GM19468 (cell line): ENCODE results near the gene TM9SF1.
A peak's percentile ranks its signal among the peaks of the same experiment; 100 is the strongest.

Source experiments
- ATAC-seq: cut with Tn5 transposase; IDR thresholded peaks from one replicate; pipeline ENCODE4 v1.9.1; 2021; ENCODE audit warnings: mild to moderate bottlenecking, moderate library complexity, moderate number of reproducible peaks; ENCODE audit not compliant: unreplicated experiment; ENCODE audit errors: extremely low read depth

Gene TM9SF1

DNA sequence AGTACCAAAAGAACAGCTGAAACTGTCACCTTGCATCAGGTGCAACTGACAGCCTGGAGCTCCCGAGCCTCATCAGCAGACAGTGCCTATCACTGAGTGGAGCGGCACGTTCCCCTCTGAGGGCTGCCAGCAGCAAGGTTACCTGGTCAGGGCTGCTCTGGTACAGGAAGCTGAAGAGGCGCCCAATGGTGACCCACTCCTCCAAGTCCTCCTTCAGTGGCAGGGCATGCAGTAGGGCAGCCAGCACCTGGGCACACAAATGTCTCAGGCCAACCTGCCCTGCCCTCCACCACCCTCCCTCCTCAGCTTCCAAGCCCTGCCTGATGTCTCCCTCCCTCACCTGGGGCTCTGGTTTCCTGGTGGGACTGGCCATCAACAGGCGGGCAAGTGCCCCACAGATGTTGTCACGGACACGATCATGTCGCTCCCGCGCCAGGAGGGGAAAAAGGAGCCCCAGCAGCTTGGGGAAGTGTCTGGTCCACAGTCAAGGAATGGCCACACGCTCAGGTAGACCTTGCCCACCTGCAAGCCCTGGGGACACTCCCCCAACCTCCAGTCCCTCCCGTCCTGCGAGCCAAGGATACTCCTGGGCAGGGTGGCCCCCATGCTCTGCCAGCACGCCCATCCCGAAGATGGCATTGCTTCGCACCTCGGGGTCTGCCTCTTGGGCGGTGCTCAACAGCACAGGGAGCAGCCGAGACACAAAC is 13.7 kb downstream of the TM9SF1 start:
- ATAC-seq, result no peak

DNA sequence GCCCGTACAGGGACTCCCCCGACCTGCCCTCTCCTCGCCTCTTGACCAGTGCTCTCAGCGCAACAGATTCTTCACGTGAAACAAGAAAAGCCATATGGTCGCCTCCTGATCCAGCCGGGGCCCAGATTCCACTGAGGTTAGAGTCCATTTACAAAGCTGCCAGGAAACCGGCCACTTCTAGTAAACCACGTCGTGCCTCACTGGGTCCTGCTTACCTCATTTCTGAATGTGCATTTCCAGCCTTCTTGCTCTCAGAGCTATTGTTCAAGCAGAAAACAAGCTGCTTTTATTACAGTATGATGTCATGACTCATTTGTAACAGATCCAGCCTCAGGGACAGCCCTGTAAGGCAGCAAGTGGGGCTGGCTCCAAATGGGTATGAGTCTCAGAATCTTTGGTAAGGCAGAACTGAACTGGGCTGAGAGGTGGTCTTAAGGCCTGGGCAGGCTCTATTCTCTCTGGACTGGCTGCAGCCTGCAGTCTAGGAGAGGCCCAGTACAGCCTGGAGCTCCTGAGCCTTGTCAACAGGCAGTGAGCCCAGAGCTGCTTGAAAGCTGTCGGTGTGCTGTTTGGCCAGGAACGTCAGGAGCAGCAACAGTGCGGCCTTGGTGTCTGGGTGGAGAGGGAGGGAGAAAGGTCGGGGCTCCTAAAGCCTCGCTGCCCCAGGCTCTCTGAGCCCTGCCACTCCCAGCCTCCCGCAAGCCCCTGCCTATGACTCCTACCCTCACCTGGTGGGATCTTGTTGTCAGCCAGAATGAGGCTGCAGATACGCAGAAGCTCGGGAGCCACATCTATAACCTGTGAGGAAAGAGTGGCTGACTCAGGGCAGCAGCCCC is 15.1 kb downstream of the TM9SF1 start:
- no peak for ATAC-seq

DNA sequence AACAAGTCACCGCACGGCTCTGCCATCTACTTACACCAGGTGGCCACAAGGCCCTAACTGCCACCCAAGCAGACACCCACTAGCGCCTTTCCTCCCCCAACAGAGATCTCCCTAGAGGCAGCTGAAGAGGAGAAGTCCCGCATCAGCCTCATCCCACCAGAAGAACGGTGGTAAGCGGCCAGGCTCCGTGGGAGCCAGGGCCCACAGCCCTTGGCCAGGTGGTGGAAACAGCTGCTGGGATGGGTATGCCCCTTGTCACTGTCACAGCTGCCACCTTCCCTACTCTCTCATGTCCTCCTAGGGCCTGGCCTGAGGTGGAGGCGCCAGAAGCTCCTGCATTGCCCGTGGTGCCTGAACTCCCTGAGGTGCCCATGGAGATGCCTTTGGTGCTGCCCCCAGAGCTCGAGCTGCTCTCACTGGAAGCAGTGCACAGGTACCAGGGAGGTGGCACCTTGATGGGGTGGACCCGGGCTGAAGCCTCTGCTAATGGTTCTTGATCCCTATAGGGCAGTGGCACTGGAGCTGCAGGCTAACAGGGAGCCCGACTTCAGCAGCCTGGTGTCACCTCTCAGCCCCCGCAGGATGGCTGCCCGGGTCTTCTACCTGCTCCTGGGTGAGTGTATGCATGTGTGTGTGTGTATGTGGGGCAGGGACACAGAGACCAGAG is 15.8 kb downstream of the TM9SF1 start:
- no peak for ATAC-seq

DNA sequence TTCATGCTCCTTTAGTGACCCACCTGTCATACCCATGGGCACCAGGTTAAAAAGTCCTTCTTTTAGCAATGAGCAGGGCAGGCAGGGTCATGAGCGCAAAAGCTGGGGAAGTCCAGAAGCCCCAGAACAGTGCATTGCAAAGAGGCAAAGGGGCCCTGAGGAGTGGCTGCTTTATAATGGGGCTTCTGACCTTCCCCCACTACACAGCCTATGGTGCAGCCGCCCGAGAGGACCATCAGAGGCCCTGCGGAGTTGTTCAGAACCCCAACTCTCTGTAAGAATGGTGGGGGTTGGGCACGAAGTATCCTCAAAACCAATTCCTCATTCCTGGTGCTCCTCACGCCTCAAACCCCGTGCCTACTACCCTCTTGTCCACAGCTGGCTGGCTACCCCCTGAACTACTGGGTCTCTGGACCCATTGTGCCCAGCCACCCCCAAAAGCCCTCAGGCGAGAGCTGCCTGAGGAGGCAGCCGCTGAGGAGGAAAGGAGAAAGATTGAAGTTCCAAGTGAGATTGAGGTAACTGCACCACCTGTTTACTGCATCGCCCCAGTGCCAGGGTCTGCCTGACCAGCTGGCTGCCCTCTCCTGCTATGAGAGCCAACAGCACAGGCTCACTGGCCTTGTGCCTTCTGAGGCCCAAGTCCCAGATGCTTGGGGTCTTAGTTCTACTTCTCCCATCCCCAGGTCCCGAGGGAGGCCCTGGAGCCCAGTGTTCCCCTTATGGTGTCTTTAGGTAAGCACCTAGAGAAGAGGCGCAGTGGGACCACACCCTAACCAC is 16.7 kb downstream of the TM9SF1 start:
- ATAC-seq, result no peak

GRCh38 chr14:24177891-24178290 is 17.4 kb downstream of the TM9SF1 start:
- ATAC-seq, result no peak

DNA sequence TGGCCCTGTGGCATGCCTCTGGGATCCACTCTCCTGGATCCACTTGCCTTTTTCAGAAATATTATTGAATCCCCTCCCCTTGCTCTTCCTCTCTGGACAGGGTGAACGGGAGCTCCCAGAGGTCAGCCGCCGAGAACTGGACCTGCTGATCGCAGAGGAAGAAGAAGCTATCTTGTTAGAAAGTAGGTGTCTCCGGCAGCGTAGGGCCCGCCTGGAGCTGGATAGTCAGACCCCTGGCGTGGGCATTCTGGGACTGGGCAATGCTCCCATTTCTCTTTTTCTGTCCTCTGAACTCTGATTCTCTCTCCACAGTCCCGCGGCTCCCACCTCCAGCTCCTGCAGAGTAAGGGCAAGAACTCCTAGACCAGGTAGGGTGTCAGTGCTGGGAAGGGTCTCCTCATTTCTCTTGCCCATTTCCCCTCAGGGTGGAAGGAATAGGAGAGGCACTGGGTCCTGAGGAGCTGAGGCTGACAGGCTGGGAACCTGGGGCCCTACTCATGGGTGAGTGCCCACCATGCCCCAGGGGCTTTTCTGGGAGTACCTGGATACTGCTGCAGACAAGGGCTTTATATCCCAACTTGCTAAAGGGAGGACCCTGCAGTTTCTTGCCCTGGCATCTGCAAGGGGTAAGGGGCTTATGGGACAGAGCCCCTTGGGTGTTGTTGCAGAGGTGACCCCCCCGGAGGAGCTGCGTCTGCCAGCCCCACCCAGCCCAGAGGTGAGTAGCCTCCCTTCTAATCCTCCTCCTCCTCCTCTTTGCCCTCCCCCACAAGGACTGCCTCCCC is 18.0 kb downstream of the TM9SF1 start:
- no peak for ATAC-seq

- no peak for ATAC-seq
These were observed 18.6 kb downstream of the TM9SF1 start for GRCh38 chr14:24176599-24176998.

GRCh38 chr14:24172871-24173281 is 22.4 kb downstream of the TM9SF1 start:
- ATAC-seq, result no peak

- no peak for ATAC-seq
These were observed 22.9 kb downstream of the TM9SF1 start for GRCh38 chr14:24172261-24172860.

GRCh38 chr14:24171422-24172260 is 23.6 kb downstream of the TM9SF1 start, which contains the start of gene REC8:
TSS of gene REC8 (plus strand) at chr14:24172080. CDS start at chr14:24172553, 473 bp downstream.
- peak; percentile 69 for ATAC-seq

DNA sequence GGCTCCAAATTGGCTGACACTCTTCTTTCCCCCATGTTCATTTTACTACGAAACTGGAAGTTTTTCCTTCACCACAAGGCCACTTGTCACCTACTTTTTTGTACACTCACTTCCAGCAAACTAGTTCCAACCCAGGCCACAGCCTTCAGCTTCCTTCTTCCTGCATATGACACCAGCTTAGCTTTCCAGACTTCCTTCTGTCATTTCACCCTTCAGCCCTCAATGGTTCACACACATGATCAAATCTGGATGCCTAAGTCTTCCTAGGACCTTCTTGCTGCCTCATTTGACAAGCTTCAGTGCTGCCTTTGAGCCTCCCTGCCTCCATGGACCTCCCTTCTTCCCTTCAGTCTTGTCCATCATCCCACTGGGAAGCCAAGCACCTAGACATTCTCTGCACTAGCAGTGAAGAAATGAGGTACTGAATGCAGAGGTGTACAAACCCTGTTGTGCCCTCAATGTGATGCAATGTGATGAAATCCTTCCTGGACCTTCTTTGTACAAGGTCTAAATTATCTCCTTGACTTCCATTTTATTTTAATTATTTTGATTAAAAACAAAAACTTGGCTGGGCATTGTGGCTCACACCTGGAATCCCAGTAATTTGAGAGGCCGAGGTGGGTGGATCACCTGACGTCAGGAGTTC is 27.6 kb downstream of the TM9SF1 start:
- ATAC-seq, result no peak

DNA sequence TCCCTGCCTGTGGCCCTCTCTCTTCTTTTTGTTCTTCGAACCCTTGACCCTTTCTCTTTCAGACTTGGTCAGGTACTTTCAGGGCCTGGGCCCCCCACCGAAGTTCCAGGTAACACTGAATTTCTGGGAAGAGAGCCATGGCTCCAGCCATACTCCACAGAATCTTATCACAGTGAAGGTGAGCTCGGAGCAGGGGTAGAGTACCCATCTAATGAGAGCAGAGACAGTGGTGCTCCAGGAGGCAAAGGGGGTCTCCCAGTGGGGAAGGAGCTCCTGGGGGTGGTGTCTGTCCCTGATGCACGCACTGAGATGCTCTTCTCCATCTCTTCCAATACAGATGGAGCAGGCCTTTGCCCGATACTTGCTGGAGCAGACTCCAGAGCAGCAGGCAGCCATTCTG is 29.5 kb downstream of the TM9SF1 start:
- no peak for ATAC-seq

DNA sequence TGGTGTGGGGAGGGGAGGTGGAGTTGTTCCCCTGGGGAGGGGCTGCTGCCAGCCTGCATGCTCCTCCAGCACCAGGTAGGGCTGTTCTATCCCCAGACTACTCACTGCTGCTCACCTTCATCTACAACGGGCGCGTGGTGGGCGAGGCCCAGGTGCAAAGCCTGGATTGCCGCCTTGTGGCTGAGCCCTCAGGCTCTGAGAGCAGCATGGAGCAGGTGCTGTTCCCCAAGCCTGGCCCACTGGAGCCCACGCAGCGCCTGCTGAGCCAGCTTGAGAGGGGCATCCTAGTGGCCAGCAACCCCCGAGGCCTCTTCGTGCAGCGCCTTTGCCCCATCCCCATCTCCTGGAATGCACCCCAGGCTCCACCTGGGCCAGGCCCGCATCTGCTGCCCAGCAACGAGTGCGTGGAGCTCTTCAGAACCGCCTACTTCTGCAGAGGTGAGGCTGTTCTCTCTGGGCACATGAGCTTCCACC is 30.7 kb downstream of the TM9SF1 start:
- ATAC-seq, result no peak

DNA sequence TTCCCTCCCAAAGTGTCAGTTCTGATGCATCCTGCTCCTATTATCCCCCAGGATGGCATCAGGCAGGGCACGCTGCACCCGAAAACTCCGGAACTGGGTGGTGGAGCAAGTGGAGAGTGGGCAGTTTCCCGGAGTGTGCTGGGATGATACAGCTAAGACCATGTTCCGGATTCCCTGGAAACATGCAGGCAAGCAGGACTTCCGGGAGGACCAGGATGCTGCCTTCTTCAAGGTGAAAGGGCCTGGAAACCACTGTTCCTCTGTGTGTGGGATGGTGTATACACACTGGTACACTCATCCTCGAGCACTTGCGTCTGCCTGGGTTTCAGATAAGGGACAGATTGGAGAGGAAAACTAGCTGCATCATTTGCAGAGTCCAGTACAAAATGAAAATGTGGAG is 33.1 kb downstream of the TM9SF1 start:
- ATAC-seq, result no peak

GRCh38 chr14:24160850-24161804 is 34.1 kb downstream of the TM9SF1 start, which contains the start of gene IRF9:
TSS of gene IRF9 (plus strand) at chr14:24161265. CDS start at chr14:24162145, 880 bp downstream.
- peak; percentile 69 for ATAC-seq

DNA sequence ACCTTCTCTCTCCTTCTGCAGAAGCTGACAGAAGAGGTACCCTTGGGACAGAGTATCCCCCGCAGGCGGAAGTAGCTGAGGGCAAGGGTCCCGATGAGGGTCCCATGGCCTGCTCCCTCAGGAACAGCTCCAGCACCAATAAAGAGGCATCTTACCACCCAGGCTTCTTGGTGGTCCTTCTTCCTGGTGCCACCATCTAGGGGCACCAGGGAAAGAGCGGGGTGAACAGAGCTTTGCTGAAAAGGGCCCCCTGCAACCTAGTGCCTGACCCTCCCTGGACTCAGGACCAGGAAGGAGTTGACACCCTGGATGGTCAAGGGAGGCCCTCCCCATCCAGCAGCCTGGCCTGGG is 34.8 kb downstream of the TM9SF1 start:
- ATAC-seq, result no peak
